ENCODE results near the gene FXYD6.
"Not testable (repeated sequence)": the region's sequence is repeated elsewhere in the genome, so short reads cannot be mapped to it uniquely, and the experiment has no call there.

The FXYD6 gene

DNA sequence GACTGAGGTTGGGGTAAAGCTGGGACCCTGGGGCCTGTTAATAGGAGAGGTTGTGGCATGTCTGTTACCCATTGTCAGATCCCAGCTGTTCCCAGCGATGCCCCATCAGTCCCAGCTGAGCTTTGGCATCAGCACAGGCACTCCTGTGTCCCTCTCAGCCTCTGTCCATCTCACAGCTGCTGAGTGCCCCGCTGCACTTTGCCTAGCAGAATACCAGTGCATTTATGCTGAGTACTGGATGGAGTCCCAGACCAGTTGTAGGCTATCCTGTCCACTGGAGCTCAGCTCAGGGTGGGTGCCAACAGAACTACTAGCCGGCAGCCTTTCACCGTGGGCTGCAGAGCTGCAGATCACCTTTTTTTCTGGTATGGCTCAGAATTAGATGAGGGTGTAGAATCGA lies 9.9 kb downstream of the FXYD6 start:
- DNase-seq (ENCODE audit: extremely low read depth, low read depth): no peak
- no peak overlapping the region for H3K4me3 ChIP-seq (replicated peaks; ENCODE audit: low read depth, low read length)
- TF ChIP-seq, protein P1, sequence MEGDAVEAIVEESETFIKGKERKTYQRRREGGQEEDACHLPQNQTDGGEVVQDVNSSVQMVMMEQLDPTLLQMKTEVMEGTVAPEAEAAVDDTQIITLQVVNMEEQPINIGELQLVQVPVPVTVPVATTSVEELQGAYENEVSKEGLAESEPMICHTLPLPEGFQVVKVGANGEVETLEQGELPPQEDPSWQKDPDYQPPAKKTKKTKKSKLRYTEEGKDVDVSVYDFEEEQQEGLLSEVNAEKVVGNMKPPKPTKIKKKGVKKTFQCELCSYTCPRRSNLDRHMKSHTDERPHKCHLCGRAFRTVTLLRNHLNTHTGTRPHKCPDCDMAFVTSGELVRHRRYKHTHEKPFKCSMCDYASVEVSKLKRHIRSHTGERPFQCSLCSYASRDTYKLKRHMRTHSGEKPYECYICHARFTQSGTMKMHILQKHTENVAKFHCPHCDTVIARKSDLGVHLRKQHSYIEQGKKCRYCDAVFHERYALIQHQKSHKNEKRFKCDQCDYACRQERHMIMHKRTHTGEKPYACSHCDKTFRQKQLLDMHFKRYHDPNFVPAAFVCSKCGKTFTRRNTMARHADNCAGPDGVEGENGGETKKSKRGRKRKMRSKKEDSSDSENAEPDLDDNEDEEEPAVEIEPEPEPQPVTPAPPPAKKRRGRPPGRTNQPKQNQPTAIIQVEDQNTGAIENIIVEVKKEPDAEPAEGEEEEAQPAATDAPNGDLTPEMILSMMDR (IDR thresholded peaks at IDR 0.05; ENCODE audit: low read depth, low read length, missing control alignments): no peak

DNA sequence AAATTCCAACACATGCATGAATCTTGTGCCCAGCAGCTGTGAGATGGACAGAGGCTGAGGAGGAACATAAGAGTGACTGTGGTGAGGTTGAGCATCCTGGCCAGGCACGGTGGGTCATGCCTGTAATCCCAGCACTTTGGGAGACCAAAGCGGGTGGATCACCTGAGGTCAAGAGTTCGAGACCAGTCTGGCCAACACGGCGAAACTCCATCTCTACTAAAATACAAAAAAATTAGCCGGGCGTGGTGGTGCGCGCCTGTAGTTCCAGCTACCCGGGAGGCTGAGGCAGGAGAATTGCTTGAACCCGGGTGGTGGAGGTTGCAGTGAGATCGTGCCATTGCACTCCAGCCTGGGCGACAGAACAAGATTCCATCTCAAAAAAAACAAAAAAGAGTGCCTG lies 10.9 kb downstream of the FXYD6 start:
- H3K4me3 ChIP-seq (replicated peaks; ENCODE audit: low read depth, low read length); DNase-seq (ENCODE audit: extremely low read depth, low read depth): not testable (repeated sequence)

DNA sequence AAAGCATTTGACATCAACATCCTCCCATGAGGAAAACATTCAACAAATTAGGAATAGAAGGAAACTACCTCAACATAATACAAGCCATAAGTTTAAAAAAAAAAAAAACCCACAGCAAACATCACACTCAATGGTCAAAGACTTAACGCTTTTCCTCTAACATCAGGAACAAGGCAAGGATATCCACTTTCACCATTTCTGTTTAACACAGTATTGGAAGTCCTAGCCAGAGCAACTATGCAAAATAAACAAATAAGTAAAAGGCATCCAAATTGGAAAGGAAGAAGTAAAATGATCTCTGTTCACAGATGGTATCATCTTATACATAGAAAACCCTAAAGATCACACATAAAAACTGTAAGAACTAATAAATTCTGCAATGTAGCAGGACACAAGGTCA lies 13.1 kb downstream of the FXYD6 start:
- TF ChIP-seq, protein P1 (IDR thresholded peaks at IDR 0.05; ENCODE audit: low read depth, low read length, missing control alignments): no peak
- no peak overlapping the region for H3K4me3 ChIP-seq (replicated peaks; ENCODE audit: low read depth, low read length)

DNA sequence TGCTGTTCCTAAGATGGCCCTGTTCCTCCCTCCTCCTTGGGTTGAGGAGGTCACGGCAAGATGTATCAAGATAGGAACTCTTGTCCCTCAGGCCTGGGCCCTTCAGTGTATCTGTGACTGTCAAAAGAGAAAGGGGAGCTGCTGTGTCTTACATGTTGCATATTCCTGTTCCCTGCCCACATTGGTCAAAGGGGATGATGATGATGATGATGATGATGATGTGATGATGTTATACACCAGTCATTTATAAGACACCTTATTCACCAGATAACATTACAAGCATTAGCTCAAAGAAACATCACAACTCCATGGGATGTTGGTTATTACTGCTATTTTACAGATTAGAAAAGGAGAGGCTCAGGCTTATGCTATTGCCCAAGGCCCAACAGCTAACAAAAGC lies 13.7 kb downstream of the FXYD6 start:
- TF ChIP-seq, protein P1 (IDR thresholded peaks at IDR 0.05; ENCODE audit: low read depth, low read length, missing control alignments): no peak
- no peak for DNase-seq (ENCODE audit: extremely low read depth, low read depth)
- no peak overlapping the region for H3K4me3 ChIP-seq (replicated peaks; ENCODE audit: low read depth, low read length)

More for the DNA sequence above, 13.1 kb downstream of the FXYD6 start:
- DNase-seq (ENCODE audit: extremely low read depth, low read depth): no peak

DNA sequence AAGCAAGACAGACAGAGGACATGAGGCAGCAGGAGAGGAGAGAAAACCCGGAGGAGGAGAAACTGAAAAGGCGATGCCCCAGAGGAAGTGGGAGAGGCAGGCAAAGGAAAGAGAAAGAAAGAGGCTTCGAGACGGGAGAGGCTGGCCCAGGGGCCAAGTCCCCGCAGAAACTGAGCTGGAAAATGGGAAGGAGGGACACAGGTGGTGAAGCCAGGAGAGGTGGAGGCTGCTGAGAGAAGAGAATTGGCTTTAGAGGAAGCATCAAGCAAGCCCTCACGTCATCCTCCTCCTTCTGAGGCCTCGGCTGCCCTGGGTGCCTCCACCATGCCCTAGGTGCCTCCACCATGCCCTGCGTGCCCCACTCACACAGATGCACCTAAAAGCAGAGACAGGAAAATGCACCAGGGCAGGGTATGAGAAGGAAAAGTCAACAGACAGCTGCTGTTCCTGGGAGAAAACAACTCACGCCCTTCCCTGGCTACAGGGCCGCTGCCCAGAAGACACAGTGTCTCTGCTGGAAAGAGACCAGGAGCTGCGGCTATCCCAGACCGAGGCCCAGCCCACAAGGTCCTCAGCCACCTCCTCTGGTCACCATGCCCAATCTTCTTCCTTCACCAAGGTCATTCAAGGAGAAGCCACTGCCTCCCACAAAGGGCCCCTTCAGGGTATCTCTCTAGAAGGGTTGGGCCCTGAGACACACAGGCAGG lies 14.3 kb downstream of the FXYD6 start:
- TF ChIP-seq, protein P1 (IDR thresholded peaks at IDR 0.05; ENCODE audit: low read depth, low read length, missing control alignments): no peak
- DNase-seq (ENCODE audit: extremely low read depth, low read depth): no peak
- H3K4me3 ChIP-seq (replicated peaks; ENCODE audit: low read depth, low read length): no peak overlapping the region

DNA sequence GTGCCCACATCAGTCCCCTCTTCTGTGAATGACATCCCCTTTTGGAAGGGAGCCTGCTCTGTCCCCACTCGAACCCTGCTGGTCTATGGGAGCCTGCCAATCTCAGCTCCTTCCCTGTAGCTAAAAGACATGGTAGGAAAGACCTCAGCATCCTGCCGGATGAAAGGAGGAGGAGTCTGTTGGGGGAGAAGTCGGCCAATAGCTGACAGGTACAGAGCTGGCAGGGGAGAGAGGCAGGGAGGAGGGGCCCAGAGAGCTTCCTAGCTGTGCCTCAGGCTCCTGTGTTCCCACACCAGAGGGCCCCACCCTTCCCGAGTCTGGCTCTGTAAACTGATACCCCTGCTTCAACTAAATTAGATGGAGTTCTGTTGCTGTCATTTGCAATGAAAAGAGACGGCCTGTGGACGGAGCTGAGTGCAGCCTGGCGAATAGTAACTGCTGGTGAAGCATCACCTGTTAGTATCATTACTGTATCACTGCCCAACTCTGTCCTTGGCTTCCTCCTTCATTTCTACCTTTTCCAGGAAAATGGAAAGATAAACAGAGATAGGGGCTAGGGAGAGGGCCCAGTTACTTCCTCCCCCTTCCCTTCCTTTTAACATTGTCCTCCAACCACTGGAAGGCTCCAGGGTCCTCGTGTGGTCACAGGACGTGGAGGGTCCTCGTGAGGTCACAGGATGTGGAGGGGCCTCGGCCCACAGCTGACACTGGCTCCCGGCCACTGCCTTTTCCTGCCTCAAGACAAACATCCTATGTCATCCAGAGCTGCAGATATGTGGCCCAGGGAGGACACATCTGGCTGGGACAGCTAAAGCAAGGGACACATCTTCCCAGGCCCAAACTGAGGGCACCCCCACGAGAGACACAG lies 15.1 kb downstream of the FXYD6 start:
- no peak for DNase-seq (ENCODE audit: extremely low read depth, low read depth)
- TF ChIP-seq, protein P1 (IDR thresholded peaks at IDR 0.05; ENCODE audit: low read depth, low read length, missing control alignments): no peak
- H3K4me3 ChIP-seq (replicated peaks; ENCODE audit: low read depth, low read length): no peak overlapping the region

DNA sequence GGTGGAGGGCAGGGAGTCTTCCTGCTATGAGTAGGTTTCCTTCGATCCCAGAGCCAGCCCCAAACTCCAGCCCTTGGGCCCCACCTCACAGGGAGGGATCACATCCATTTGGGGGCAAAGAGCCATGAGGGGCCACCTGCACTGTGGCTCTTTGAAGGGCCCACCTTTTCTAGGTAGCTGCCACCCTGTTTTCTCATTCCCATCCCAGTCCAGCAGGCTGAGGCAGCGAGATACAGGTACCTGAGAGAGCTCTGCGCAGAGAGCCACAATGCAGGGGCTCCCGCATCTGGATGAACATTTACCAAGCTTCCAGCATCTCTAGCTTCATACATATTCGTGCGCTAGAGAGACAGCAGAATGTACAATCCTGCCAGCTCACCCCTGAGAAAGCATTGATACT lies 16.3 kb downstream of the FXYD6 start:
- H3K4me3 ChIP-seq (replicated peaks; ENCODE audit: low read depth, low read length): no peak overlapping the region
- TF ChIP-seq, protein P1 (IDR thresholded peaks at IDR 0.05; ENCODE audit: low read depth, low read length, missing control alignments): no peak
- no peak for DNase-seq (ENCODE audit: extremely low read depth, low read depth)

Measured in HFF-Myc (cell line).